Activated CD8-positive, alpha-beta memory T cell treated with anti-CD3 and anti-CD28 coated beads for 4 hours (primary cell): ENCODE results near the gene CNR2.
"Not testable (repeated sequence)": the region's sequence is repeated elsewhere in the genome, so short reads cannot be mapped to it uniquely, and the experiment has no call there.

Source experiments
- DNase-seq, 2 donors: peaks; one replicate each; pipeline ENCODE4 v3.0.0-alpha.2; 2020; ENCODE audit warnings: low read depth in 2 of 2

The CNR2 gene

DNA sequence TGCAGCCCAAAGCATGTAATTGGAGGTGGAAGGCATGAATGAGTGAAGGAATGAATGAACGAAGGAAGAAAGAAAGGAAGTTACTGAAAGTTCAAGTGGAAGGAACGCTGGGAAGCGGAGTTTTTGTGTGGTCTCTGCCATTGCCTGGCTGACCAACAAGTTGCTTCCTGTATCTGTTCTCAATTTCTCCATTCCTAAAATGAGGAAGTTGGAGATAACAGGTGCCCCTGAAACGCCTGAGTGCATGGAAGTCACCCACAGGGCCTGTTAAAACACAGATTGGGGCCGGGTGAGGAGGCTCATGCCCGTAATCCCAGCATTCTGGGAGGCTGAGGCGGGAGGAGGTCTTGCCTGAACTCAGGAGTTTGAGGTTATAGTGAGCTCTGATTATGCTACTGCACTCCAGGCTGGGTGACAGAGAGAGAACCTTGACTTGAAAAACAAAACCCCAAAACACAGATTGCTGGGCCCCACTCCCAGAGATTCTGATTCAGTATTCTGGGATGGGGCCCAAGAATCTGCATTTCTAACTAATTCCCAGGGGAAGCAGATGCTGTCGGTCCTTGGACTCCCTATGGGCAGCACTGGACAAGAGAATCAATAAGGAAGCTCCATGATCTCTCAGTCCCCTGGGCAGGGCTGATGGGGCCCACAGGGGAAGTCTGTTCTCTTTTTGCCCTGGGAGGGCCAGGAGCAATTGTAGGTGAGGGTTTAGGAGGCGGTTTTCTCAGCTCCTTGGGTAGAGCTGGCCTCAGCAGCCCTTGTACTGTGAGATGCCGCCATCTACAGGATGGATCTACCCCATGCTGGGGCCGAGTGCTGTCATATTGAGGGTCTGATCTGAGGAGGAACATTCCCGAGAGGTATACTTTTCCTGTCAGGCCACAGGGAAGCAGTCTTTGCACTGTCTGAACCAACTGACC lies 3.3 kb upstream of the CNR2 start:
- DNase-seq, result peak; percentile 36 to 43

DNA sequence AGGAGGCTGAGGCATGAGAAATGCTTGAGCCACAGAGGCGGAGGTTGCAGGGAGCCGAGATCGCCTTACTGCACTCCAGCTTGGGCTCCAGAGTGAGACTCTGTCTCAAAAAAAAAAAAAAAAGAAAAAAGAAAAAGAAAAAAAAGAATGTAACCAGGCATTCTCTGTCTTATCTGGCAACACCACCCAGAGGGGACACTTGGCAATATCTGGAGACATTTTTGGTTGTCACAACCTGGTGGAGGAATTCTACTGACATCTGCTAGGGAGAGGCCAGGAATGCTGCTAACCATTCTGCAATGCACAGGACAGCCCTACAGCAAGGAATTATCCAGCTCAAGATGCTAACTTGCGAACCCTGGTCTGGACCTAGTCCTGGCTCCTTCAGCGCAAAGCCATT lies 2.3 kb upstream of the CNR2 start:
- DNase-seq, result no peak

- DNase-seq, result no peak
These were observed 1.8 kb upstream of the CNR2 start for GRCh38 chr1:23914921-23915320.

DNA sequence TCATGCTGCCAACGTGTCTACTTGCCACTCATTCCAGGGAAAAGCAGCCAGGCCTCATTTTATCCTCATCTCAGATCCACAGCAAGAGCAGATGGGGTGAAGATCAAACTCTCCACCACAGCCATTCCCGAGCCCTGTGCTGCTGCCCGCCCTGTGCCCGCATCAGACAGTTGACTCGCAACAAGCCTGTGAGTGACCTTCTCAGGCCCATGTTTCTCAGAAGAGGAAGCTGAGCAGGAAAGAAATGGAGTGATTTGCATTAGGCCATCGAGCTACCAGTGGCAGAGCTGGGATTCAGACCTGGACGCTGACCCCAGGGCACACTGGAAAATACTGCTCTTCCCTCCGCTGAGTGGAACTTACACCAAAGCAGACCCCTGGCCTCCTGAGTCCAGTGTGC lies 1.2 kb downstream of the CNR2 start:
- no peak for DNase-seq

- no peak for DNase-seq
These were observed 2.5 kb downstream of the CNR2 start for GRCh38 chr1:23910553-23911246.

GRCh38 chr1:23910144-23910543 lies 3.0 kb downstream of the CNR2 start:
- DNase-seq, result no peak

GRCh38 chr1:23909412-23909811 lies 3.8 kb downstream of the CNR2 start:
- DNase-seq, result no peak

GRCh38 chr1:23908453-23909341 lies 4.5 kb downstream of the CNR2 start:
- no peak for DNase-seq

DNA sequence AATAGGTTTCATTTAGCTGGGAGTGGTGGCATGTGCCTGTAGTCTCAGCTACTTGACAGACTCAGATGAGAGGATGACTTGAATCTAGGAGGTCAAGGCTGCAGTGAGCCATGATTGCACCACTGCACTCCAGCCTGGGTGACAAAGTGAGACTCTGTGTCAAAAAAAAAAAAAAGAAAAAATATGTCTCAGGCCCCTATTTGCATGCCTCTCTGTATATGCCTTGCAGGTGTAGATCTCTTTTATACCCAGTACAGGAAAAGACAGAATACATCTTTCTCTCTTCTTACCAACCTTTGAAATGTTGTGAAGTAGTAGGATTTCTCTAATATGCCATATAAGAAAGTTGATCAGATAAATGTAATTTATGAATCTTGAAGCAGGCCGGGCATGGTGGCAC lies 6.4 kb downstream of the CNR2 start:
- DNase-seq, result no peak

GRCh38 chr1:23905461-23906025 lies 7.6 kb downstream of the CNR2 start:
- no peak for DNase-seq

- no peak for DNase-seq
These were observed 8.3 kb downstream of the CNR2 start for GRCh38 chr1:23904748-23905357.

- no peak for DNase-seq
These were observed 9.4 kb downstream of the CNR2 start for GRCh38 chr1:23903754-23904153.

DNA sequence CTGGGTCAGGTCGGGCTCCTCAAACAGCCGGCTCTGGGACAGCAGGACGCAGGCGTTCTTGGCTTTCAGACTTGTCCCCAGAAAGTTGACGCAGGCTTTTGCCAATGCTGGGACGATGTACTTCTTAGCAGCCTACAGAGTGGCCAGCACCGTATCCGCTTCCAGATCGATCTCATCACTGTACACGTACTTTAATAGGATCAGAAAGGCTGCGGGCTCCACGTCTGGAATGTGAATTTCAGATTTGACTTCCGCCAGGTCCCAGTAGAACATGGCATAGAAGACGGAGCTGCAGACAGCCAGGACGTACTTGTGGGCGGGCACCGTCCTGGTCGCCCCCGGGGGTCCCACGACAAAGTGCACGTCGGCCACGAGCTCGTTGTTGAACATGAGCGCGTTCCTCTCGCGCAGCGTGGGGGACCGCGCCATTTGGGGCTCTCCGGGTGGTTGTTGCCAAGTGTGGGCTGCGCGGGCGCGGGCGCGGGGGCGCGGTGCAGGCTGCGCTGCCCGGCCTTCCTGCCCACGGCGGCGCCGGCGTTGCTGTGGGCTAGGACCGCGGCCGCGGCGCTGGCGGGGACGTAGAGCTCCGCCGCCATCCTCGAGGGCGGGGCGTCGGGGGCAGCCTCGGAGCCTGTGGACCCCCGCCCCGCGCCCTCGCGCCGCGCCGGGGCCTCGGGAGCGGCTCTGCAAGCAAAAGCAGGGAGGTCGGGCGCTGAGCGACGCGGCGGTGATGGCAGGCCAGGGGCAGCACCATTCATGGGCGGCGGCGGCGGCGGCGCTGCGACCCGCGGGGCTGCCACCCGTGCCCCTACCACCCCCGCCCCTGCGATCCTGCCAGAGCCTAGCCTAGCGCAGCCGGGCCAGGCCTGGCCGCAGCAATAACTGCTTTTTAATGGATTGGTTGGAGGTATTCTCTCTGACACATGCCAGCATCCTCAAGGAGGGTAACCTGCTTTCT lies 10.6 kb downstream of the CNR2 start:
- DNase-seq, result no peak

- DNase-seq, result not testable (repeated sequence)
These were observed 13.1 kb downstream of the CNR2 start for GRCh38 chr1:23900017-23900416.

GRCh38 chr1:23899070-23899469 lies 14.1 kb downstream of the CNR2 start:
- DNase-seq, result no peak

DNA sequence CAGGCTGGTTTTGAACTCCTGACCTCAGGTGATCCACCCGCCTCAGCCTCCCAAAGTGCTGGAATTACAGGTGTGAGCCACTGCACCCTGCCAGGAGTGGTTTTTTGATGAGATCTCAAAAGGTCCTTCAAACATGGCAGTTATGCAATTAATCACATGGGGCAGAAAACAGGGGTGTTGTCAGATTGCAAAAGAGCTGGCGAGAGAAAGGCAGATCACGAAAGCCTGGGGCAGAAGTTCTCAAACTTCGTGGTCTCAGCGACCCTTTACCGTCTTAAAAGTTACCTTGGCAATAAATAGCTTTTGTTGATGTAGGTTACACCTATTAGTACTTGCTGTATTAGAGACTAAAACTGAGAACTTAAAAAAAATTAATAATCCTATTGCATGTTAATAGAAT lies 16.1 kb downstream of the CNR2 start:
- DNase-seq, result no peak

DNA sequence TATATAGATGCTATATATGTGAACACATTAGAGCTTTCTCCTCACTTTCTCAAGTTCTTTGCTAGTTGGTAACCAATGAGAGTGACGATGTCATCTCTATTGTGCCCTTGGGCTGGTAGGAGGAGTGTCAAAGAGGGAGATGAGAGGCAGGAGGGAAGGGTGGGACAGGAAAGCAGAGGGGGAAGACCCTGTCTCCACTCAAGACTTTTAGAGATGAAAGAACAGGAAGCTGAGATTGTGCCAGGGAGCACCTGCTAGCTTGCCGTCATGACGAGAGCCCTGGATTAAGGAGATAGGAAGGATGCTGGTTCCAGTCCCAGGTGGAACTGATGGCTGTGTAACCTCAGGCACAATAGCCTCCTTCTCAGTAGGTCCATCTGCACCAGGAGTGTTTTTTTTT lies 16.7 kb downstream of the CNR2 start:
- no peak for DNase-seq

- no peak for DNase-seq
These were observed 17.2 kb downstream of the CNR2 start for GRCh38 chr1:23895993-23896392.

GRCh38 chr1:23895082-23895481 lies 18.1 kb downstream of the CNR2 start:
- DNase-seq, result no peak

DNA sequence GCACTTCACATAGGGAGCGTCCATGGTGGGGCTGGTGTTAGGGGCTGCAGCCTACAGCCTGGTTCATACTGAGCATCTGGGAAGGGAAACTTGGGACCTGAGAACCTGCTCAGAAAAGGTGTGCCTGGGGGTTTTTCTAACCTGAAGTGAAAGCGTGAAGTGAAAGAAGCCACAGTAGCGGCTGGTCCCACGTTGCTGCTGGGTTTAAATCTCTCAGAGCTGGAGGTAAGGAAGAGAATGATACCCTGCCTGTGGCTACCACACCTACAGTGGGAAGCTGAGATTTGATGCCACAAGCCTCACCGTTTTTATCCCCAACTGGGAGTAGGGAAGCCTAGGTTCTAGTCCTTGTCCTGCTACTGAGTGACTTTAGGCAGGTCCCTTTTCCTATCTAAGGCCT lies 24.1 kb downstream of the CNR2 start:
- DNase-seq, result no peak
